RWPE2 (cell line): ENCODE data around the gene MLKL.
"Not testable (repeated sequence)": the region's sequence is repeated elsewhere in the genome, so short reads cannot be mapped to it uniquely, and the experiment has no call there.

Experiments
- ATAC-seq: fragments of 200-7000 bp; cut with Tn5 transposase; 3 replicates; pipeline ENCODE4 v1.9.1; 2021; ENCODE audit warnings: low read depth
- DNase-seq: peaks from one replicate; pipeline ENCODE4 v3.0.0-alpha.2; 2020; ENCODE audit warnings: low spot score
- H3K27ac ChIP-seq: fragments of 450-650 bp; 2 replicates; pipeline ENCODE4 v1.5.1; 2017; ENCODE audit warnings: mild to moderate bottlenecking; ENCODE audit not compliant: poor library complexity, severe bottlenecking
- H3K27me3 ChIP-seq: fragments of 250-450 bp; sonication (Bioruptor Pico); 2 replicates; pipeline ENCODE4 v1.5.1; 2021; ENCODE audit warnings: mild to moderate bottlenecking, moderate library complexity; ENCODE audit not compliant: insufficient read depth, poor library complexity, severe bottlenecking
- H3K36me3 ChIP-seq: fragments of 250-450 bp; sonication (Bioruptor Pico); 2 replicates; pipeline ENCODE4 v1.5.1; 2020; ENCODE audit warnings: low read depth, mild to moderate bottlenecking, moderate library complexity
- H3K4me1 ChIP-seq: fragments of 250-450 bp; sonication (Bioruptor Pico); 2 replicates; pipeline ENCODE4 v1.5.1; 2021; ENCODE audit warnings: mild to moderate bottlenecking, moderate library complexity; ENCODE audit not compliant: insufficient read depth, poor library complexity, severe bottlenecking
- H3K4me3 ChIP-seq: fragments of 250-450 bp; sonication (Bioruptor Pico); 2 replicates; pipeline ENCODE4 v1.5.1; 2021; ENCODE audit warnings: mild to moderate bottlenecking, moderate library complexity; ENCODE audit not compliant: severe bottlenecking
- H3K9me3 ChIP-seq: fragments of 250-450 bp; sonication (Bioruptor Pico); 2 replicates; pipeline ENCODE4 v1.5.1; 2021; ENCODE audit warnings: mild to moderate bottlenecking, moderate library complexity; ENCODE audit not compliant: severe bottlenecking
- TF ChIP-seq, protein P1 (sequence below): fragments of 450-650 bp; IDR thresholded peaks from one replicate; pipeline ENCODE4 v1.5.1; 2017; ENCODE audit warnings: mild to moderate bottlenecking, moderate library complexity; ENCODE audit not compliant: poor library complexity, severe bottlenecking

MLKL gene

DNA sequence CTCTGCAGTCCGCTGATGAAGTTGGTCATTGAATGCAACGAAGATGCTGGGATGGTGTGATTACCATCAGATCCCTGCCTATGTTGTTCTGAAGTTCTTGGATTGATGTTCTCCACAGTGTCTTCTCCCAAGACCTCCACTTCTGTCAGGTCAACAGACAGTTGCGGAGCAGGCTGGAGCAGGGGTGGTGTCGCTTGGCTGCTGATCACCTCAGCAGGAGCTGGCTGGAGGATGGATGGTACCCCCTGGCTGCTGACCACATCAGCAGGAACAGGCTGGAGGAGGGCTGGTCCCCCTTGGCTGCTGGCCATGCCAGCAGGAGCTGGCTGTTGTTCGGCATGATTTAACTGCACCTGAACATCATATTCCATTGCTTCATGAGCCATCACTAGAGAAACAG is 39.6 kb downstream of the MLKL start:
- peaks cover 5% of the 10 kb centered on the region for H3K4me1 ChIP-seq
- DNase-seq = no peak
- H3K36me3 ChIP-seq = peaks cover 98% of the 10 kb centered on the region
- H3K9me3 ChIP-seq = no peaks in the 10 kb centered on the region
- no peak overlapping the region for H3K27ac ChIP-seq
- TF ChIP-seq, protein P1, sequence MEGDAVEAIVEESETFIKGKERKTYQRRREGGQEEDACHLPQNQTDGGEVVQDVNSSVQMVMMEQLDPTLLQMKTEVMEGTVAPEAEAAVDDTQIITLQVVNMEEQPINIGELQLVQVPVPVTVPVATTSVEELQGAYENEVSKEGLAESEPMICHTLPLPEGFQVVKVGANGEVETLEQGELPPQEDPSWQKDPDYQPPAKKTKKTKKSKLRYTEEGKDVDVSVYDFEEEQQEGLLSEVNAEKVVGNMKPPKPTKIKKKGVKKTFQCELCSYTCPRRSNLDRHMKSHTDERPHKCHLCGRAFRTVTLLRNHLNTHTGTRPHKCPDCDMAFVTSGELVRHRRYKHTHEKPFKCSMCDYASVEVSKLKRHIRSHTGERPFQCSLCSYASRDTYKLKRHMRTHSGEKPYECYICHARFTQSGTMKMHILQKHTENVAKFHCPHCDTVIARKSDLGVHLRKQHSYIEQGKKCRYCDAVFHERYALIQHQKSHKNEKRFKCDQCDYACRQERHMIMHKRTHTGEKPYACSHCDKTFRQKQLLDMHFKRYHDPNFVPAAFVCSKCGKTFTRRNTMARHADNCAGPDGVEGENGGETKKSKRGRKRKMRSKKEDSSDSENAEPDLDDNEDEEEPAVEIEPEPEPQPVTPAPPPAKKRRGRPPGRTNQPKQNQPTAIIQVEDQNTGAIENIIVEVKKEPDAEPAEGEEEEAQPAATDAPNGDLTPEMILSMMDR = no peak
- no peak overlapping the region for H3K4me3 ChIP-seq
- no peaks in the 10 kb centered on the region for H3K27me3 ChIP-seq
- no peak for ATAC-seq

DNA sequence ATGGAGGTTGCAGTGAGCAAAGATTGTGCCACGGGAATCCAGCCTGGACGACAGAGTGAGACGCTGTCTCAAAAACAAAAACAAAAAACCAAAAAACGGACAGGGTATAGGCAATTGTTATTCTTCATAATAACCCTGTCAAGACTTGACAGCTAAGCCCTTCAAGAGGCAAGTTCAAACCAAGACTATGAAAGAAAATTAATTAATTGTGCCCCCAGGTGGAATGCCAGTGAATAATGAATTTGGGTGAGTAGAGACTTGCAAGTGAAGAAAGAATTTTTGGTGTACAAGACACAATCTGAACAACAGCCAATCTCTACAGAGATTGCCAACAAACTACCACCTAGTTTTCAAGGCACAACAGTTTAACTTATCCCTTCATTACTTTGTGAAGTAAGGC is 40.3 kb downstream of the MLKL start:
- Histone ChIP-seq H3K9me3 (no peaks in the 10 kb centered on the region), H3K27me3 (no peaks in the 10 kb centered on the region), H3K27ac (no peak overlapping the region), H3K4me3 (no peak overlapping the region), H3K36me3 (peaks cover 96% of the 10 kb centered on the region), H3K4me1 (no peaks in the 10 kb centered on the region)
- ATAC-seq (no peak), DNase-seq (no peak)
- TF ChIP-seq, protein P1 = no peak

DNA sequence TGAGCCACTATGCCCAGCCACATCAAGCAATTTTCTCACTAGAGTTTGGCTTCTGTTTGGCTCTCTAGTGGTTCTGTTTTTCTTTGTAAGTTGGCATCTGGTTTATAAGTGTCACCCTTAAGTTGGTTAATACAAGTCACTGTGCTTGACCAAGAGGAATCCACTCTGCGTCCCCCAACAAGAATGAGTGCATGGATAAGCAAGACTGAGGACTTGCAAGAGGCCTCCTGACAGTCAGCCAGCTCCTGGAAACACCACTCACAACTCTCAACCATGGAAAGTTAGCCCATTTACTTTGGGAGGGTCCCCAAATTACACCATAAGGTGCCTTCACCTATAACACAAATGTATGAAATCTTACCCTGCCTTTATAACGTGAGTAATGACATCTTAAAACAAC is 41.6 kb downstream of the MLKL start:
- peaks cover 93% of the 10 kb centered on the region for H3K36me3 ChIP-seq
- no peaks in the 10 kb centered on the region for H3K4me1 ChIP-seq
- no peak overlapping the region for H3K4me3 ChIP-seq
- TF ChIP-seq, protein P1 = no peak
- ATAC-seq = no peak
- no peaks in the 10 kb centered on the region for H3K27me3 ChIP-seq
- DNase-seq = no peak
- no peaks in the 10 kb centered on the region for H3K9me3 ChIP-seq
- no peak overlapping the region for H3K27ac ChIP-seq

DNA sequence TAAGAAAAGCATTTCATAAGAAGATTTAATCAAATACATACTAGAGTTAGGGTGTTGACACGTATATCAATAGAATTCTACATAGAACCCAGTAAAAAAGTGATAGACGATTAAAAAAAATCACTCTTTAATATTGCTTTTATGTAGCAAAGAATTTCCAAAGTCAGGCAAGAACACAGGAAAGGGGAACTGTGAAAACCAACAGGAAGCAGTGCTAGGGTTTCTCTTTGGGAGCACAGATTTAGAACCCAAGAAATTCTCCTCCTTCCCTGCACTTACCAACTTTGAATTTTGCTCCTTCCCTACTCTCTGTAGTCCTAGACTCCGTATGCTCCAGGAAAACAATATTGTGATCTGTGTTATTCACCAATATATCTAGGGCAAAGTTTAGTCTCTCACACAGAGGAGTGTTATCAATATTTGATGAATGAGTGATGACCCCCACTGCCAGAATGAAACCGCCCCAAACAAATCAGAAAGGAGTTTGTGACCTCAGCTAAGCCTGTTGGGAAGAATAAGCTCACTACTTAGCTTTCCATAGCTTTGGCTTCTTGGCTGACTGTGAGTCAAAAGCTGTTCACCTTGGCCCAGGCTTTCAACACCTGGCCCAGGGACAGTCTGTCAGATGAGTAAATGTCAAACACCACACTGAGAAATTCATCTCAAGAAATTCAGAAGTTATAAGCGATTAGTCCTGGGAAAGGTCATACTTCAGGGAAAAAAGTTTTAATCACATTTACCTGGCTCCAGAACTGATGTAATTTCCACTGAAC is 42.6 kb downstream of the MLKL start:
- TF ChIP-seq, protein P1 = no peak
- DNase-seq (no peak), ATAC-seq (no peak)
- no peak overlapping the region for H3K4me3 ChIP-seq
- H3K27ac ChIP-seq = no peak overlapping the region
- H3K27me3 ChIP-seq = no peaks in the 10 kb centered on the region
- peaks cover 91% of the 10 kb centered on the region for H3K36me3 ChIP-seq
- H3K9me3 ChIP-seq = no peaks in the 10 kb centered on the region
- no peaks in the 10 kb centered on the region for H3K4me1 ChIP-seq

DNA sequence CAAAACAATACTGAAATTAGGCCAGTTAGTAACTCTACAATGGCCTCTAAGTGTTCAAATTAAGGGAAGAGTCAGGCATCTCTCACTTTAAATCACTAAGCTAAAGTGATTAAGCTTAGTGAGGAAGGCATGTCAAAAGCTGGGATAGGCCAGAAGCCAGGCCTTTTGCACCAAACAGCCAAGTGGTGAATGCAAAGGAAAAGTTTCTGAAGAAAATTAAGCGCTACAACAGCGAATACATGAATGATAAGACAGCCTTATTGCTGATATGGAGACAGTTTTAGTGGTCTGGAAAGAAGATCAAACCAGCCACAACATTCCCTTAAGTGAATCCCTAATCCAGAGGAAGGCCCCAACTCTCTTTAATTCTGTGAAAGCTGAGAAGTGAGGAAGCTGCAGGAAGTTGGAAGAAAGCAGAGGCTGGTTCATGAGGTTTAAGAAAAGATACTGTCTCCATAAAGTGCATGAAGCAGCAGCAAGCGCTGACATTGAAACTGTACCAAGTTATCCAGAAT is 46.1 kb downstream of the MLKL start:
- Histone ChIP-seq H3K36me3 (peaks cover 91% of the 10 kb centered on the region), H3K27ac (no peak overlapping the region)

DNA sequence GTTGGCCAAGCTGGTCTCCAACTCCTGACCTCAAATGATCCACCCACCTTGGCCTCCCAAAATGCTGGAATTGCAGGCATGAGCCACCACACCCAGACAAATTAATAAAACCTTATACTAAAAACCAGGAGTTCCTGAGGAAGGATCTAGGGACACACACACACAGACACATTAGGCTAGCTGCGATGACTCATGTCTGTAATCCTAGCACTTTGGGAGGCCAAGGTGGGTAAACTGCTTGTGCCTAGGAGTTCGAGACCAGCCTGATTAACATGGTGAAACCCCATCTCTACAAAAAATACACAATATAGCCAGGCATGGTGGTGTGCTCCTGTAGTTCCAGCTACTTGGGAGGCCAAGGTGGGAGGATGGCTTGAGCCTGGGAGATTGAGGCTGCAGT is 47.8 kb downstream of the MLKL start:
- 0 out of 3 replicates have a peak, but pooled peaks have one; percentile 36 for ATAC-seq
- peaks cover 91% of the 10 kb centered on the region for H3K36me3 ChIP-seq

More for the DNA sequence above, 46.1 kb downstream of the MLKL start:
- TF ChIP-seq, protein P1 = no peak
- Histone ChIP-seq H3K9me3 (no peaks in the 10 kb centered on the region), H3K4me1 (peaks cover 3% of the 10 kb centered on the region), H3K4me3 (no peak overlapping the region), H3K27me3 (no peaks in the 10 kb centered on the region)
- DNase-seq = no peak
- ATAC-seq = no peak

More for the DNA sequence above, 47.8 kb downstream of the MLKL start:
- not testable (repeated sequence) for DNase-seq, H3K4me3 ChIP-seq, H3K4me1 ChIP-seq, H3K9me3 ChIP-seq, H3K27me3 ChIP-seq
- peak overlapping the region; percentile 3 for H3K27ac ChIP-seq
